ENCODE results near the gene PRR14L.
A peak's percentile ranks its signal among the peaks of the same experiment; 100 is the strongest.

PRR14L gene

GRCh38 chr22:31652911-31653684, 96.8 kb downstream of the PRR14L start:
- H3K9me3 ChIP-seq (ENCODE audit: low read length) = no peaks in the 10 kb centered on the region
- no peak overlapping the region for H3K9ac ChIP-seq (ENCODE audit: low read length)
- no peaks in the 10 kb centered on the region for H3K27me3 ChIP-seq (ENCODE audit: control insufficient read depth in 1 of 2, insufficient read depth in 2 of 2, low read length in 2 of 2)
- no peak overlapping the region for H3K4me3 ChIP-seq (ENCODE audit: low read depth in 1 of 2, low read length in 2 of 2)
- no peak overlapping the region for H3K27ac ChIP-seq (ENCODE audit: low read depth, low read length)
- H3K36me3 ChIP-seq (ENCODE audit: insufficient read depth, low read length) = peaks cover 3% of the 10 kb centered on the region
- H3K4me1 ChIP-seq (ENCODE audit: insufficient read depth, low read length) = no peaks in the 10 kb centered on the region

GRCh38 chr22:31652088-31652487, 97.8 kb downstream of the PRR14L start:
- no peaks in the 10 kb centered on the region for H3K9me3 ChIP-seq (ENCODE audit: low read length)
- H3K4me3 ChIP-seq (ENCODE audit: low read depth in 1 of 2, low read length in 2 of 2) = no peak overlapping the region
- H3K4me1 ChIP-seq (ENCODE audit: insufficient read depth, low read length) = no peaks in the 10 kb centered on the region
- peaks cover 3% of the 10 kb centered on the region for H3K36me3 ChIP-seq (ENCODE audit: insufficient read depth, low read length)
- H3K27ac ChIP-seq (ENCODE audit: low read depth, low read length) = no peak overlapping the region
- no peaks in the 10 kb centered on the region for H3K27me3 ChIP-seq (ENCODE audit: control insufficient read depth in 1 of 2, insufficient read depth in 2 of 2, low read length in 2 of 2)
- no peak overlapping the region for H3K9ac ChIP-seq (ENCODE audit: low read length)

GRCh38 chr22:31651664-31652063, 98.3 kb downstream of the PRR14L start:
- Histone ChIP-seq H3K27ac (ENCODE audit: low read depth, low read length) (no peak overlapping the region), H3K4me1 (ENCODE audit: insufficient read depth, low read length) (peaks cover under 1% of the 10 kb centered on the region), H3K9me3 (ENCODE audit: low read length) (no peaks in the 10 kb centered on the region), H3K36me3 (ENCODE audit: insufficient read depth, low read length) (peaks cover 5% of the 10 kb centered on the region), H3K9ac (ENCODE audit: low read length) (no peak overlapping the region), H3K27me3 (ENCODE audit: control insufficient read depth in 1 of 2, insufficient read depth in 2 of 2, low read length in 2 of 2) (no peaks in the 10 kb centered on the region), H3K4me3 (ENCODE audit: low read depth in 1 of 2, low read length in 2 of 2) (no peak overlapping the region)

- Histone ChIP-seq H3K9ac (ENCODE audit: low read length) (no peak overlapping the region), H3K27ac (ENCODE audit: low read depth, low read length) (no peak overlapping the region), H3K4me1 (ENCODE audit: insufficient read depth, low read length) (peaks cover 4% of the 10 kb centered on the region), H3K9me3 (ENCODE audit: low read length) (no peaks in the 10 kb centered on the region), H3K36me3 (ENCODE audit: insufficient read depth, low read length) (peaks cover 9% of the 10 kb centered on the region), H3K4me3 (ENCODE audit: low read depth in 1 of 2, low read length in 2 of 2) (no peak overlapping the region), H3K27me3 (ENCODE audit: control insufficient read depth in 1 of 2, insufficient read depth in 2 of 2, low read length in 2 of 2) (no peaks in the 10 kb centered on the region)
These were observed 99.5 kb downstream of the PRR14L start for GRCh38 chr22:31650391-31650790.

GRCh38 chr22:31647523-31648320, 102.2 kb downstream of the PRR14L start:
- no peak overlapping the region for H3K9ac ChIP-seq (ENCODE audit: low read length)
- H3K9me3 ChIP-seq (ENCODE audit: low read length) = no peaks in the 10 kb centered on the region
- peaks cover 4% of the 10 kb centered on the region for H3K4me1 ChIP-seq (ENCODE audit: insufficient read depth, low read length)
- H3K4me3 ChIP-seq (ENCODE audit: low read depth in 1 of 2, low read length in 2 of 2) = no peak overlapping the region
- peaks cover 9% of the 10 kb centered on the region for H3K36me3 ChIP-seq (ENCODE audit: insufficient read depth, low read length)
- no peak overlapping the region for H3K27ac ChIP-seq (ENCODE audit: low read depth, low read length)
- H3K27me3 ChIP-seq (ENCODE audit: control insufficient read depth in 1 of 2, insufficient read depth in 2 of 2, low read length in 2 of 2) = no peaks in the 10 kb centered on the region

GRCh38 chr22:31647066-31647465, 102.9 kb downstream of the PRR14L start:
- Histone ChIP-seq H3K27me3 (ENCODE audit: control insufficient read depth in 1 of 2, insufficient read depth in 2 of 2, low read length in 2 of 2) (no peaks in the 10 kb centered on the region), H3K36me3 (ENCODE audit: insufficient read depth, low read length) (peaks cover 9% of the 10 kb centered on the region), H3K27ac (ENCODE audit: low read depth, low read length) (no peak overlapping the region), H3K4me1 (ENCODE audit: insufficient read depth, low read length) (peaks cover 4% of the 10 kb centered on the region), H3K4me3 (ENCODE audit: low read depth in 1 of 2, low read length in 2 of 2) (no peak overlapping the region), H3K9ac (ENCODE audit: low read length) (no peak overlapping the region), H3K9me3 (ENCODE audit: low read length) (no peaks in the 10 kb centered on the region)

GRCh38 chr22:31646186-31647019, 103.5 kb downstream of the PRR14L start:
- Histone ChIP-seq H3K27me3 (ENCODE audit: control insufficient read depth in 1 of 2, insufficient read depth in 2 of 2, low read length in 2 of 2) (no peaks in the 10 kb centered on the region), H3K9ac (ENCODE audit: low read length) (no peak overlapping the region)

GRCh38 chr22:31639436-31640039, 110.4 kb downstream of the PRR14L start:
- no peak overlapping the region for H3K4me3 ChIP-seq (ENCODE audit: low read depth in 1 of 2, low read length in 2 of 2)
- H3K27ac ChIP-seq (ENCODE audit: low read depth, low read length) = no peak overlapping the region
- no peaks in the 10 kb centered on the region for H3K9me3 ChIP-seq (ENCODE audit: low read length)
- no peaks in the 10 kb centered on the region for H3K27me3 ChIP-seq (ENCODE audit: control insufficient read depth in 1 of 2, insufficient read depth in 2 of 2, low read length in 2 of 2)
- H3K36me3 ChIP-seq (ENCODE audit: insufficient read depth, low read length) = no peaks in the 10 kb centered on the region
- H3K9ac ChIP-seq (ENCODE audit: low read length) = no peak overlapping the region
- H3K4me1 ChIP-seq (ENCODE audit: insufficient read depth, low read length) = no peaks in the 10 kb centered on the region

More at GRCh38 chr22:31646186-31647019, 103.5 kb downstream of the PRR14L start:
- H3K4me3 ChIP-seq (ENCODE audit: low read depth in 1 of 2, low read length in 2 of 2) = no peak overlapping the region
- no peak overlapping the region for H3K27ac ChIP-seq (ENCODE audit: low read depth, low read length)
- peaks cover 9% of the 10 kb centered on the region for H3K36me3 ChIP-seq (ENCODE audit: insufficient read depth, low read length)
- H3K9me3 ChIP-seq (ENCODE audit: low read length) = no peaks in the 10 kb centered on the region
- H3K4me1 ChIP-seq (ENCODE audit: insufficient read depth, low read length) = peaks cover 4% of the 10 kb centered on the region

GRCh38 chr22:31637891-31638618, 111.9 kb downstream of the PRR14L start:
- Histone ChIP-seq H3K27me3 (ENCODE audit: control insufficient read depth in 1 of 2, insufficient read depth in 2 of 2, low read length in 2 of 2) (no peaks in the 10 kb centered on the region), H3K4me1 (ENCODE audit: insufficient read depth, low read length) (no peaks in the 10 kb centered on the region), H3K27ac (ENCODE audit: low read depth, low read length) (peak overlapping the region; percentile 7), H3K9me3 (ENCODE audit: low read length) (no peaks in the 10 kb centered on the region), H3K9ac (ENCODE audit: low read length) (no peak overlapping the region), H3K36me3 (ENCODE audit: insufficient read depth, low read length) (no peaks in the 10 kb centered on the region), H3K4me3 (ENCODE audit: low read depth in 1 of 2, low read length in 2 of 2) (peak overlapping the region in 1 of 2 donors; percentile 9)

- Histone ChIP-seq H3K27me3 (ENCODE audit: control insufficient read depth in 1 of 2, insufficient read depth in 2 of 2, low read length in 2 of 2) (no peaks in the 10 kb centered on the region), H3K9ac (ENCODE audit: low read length) (no peak overlapping the region), H3K4me1 (ENCODE audit: insufficient read depth, low read length) (no peaks in the 10 kb centered on the region), H3K4me3 (ENCODE audit: low read depth in 1 of 2, low read length in 2 of 2) (peak overlapping the region in 1 of 2 donors; percentile 9), H3K36me3 (ENCODE audit: insufficient read depth, low read length) (no peaks in the 10 kb centered on the region), H3K27ac (ENCODE audit: low read depth, low read length) (peak overlapping the region; percentile 7), H3K9me3 (ENCODE audit: low read length) (no peaks in the 10 kb centered on the region)
These were observed 112.5 kb downstream of the PRR14L start for GRCh38 chr22:31637447-31637890.
